ENCODE results near the gene EDNRA. TPM values are rescaled to one million over a fixed set of nuclear protein-coding genes. Genes with fewer than 3 reads are reported as not detected.

EDNRA gene
- total and polyA plus RNA-seq, 4 donors, result 3.7 to 99.7 (median 11.1) TPM

DNA sequence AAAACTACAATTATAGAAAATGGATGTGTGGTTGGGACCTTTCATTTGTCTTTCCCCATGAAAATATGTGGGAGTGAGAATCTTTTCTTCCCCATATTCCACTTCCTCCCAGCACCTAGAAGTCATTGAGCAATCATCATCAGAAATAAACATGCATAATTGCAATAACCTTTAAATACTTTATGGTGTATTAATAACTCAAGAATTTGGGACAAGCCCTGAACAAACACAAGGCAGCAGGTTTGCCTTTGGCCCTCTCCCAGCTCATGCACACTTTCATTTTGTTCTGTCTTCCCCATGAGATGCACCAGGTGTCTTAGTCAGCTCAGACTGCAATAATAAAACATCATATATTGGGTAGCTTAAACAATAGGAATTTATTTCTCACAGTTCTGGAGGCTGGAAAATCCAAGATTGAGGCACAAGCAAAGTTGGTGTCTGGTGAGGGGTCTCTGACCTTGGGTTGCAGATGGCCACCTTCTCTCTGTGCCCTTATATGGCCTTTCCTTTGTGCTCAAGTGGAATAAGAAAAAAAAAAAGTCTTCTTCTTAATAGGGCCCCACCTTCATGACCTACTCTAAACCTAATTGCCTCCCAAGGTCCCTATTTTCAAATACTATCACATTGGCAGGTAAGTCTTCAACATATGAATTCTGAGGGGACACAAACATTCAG lies 101.6 kb downstream of the EDNRA start:
- ATAC-seq (ENCODE audit: insufficient read depth, low FRiP score) (no peak), DNase-seq (no peak)
- no peak for TF ChIP-seq CTCF (IDR thresholded peaks at IDR 0.05; ENCODE audit: control extremely low read depth, extremely low read depth)
- H3K9ac ChIP-seq (ENCODE audit: insufficient read depth in 1 of 2, low read length in 2 of 2), result no peak overlapping the region
- H3K27me3 ChIP-seq (ENCODE audit: control insufficient read depth in 3 of 3, insufficient read depth in 3 of 3, low read length in 2 of 3), result no peaks in the 10 kb centered on the region
- no peaks in the 10 kb centered on the region for H3K36me3 ChIP-seq (ENCODE audit: control insufficient read depth in 4 of 4, insufficient read depth in 4 of 4, low read length in 4 of 4)
- no peak overlapping the region for H3K4me3 ChIP-seq
- H3K27ac ChIP-seq (ENCODE audit: low read depth in 1 of 2, low read length in 1 of 2), result no peak overlapping the region
- H3K4me1 ChIP-seq (ENCODE audit: control insufficient read depth in 5 of 5, insufficient read depth in 5 of 5, low read length in 5 of 5), result peaks cover 0 to 8% (median 2%) of the 10 kb centered on the region in 5 donors
- peaks cover 0 to 4% (median 1%) of the 10 kb centered on the region in 4 donors for H3K9me3 ChIP-seq (ENCODE audit: control insufficient read depth in 4 of 4, insufficient read depth in 3 of 4, low read length in 3 of 4)

GRCh38 chr4:147583876-147584275 lies 103.0 kb downstream of the EDNRA start:
- DNase-seq (no peak), ATAC-seq (ENCODE audit: insufficient read depth, low FRiP score) (no peak)
- TF ChIP-seq CTCF (IDR thresholded peaks at IDR 0.05; ENCODE audit: control extremely low read depth, extremely low read depth), result no peak
- Histone ChIP-seq H3K4me3 (no peak overlapping the region), H3K27ac (ENCODE audit: low read depth in 1 of 2, low read length in 1 of 2) (no peak overlapping the region), H3K36me3 (ENCODE audit: control insufficient read depth in 4 of 4, insufficient read depth in 4 of 4, low read length in 4 of 4) (no peaks in the 10 kb centered on the region), H3K4me1 (ENCODE audit: control insufficient read depth in 5 of 5, insufficient read depth in 5 of 5, low read length in 5 of 5) (peaks cover 0 to 12% (median 2%) of the 10 kb centered on the region in 5 donors), H3K9me3 (ENCODE audit: control insufficient read depth in 4 of 4, insufficient read depth in 3 of 4, low read length in 3 of 4) (peaks cover 0 to 4% (median 0%) of the 10 kb centered on the region in 4 donors), H3K9ac (ENCODE audit: insufficient read depth in 1 of 2, low read length in 2 of 2) (no peak overlapping the region), H3K27me3 (ENCODE audit: control insufficient read depth in 3 of 3, insufficient read depth in 3 of 3, low read length in 2 of 3) (no peaks in the 10 kb centered on the region)
- WGBS, 2 donors, result 87 to 95% methylated on average over 1 of the region's 1 CpG

GRCh38 chr4:147586032-147586431 lies 105.1 kb downstream of the EDNRA start:
- WGBS, 2 donors, result 43 to 67% methylated on average over 3 of the region's 3 CpGs
- H3K4me1 ChIP-seq (ENCODE audit: control insufficient read depth in 5 of 5, insufficient read depth in 5 of 5, low read length in 5 of 5), result peaks cover 0 to 23% (median 4%) of the 10 kb centered on the region in 5 donors
- ATAC-seq (ENCODE audit: insufficient read depth, low FRiP score) (no peak), DNase-seq (no peak)
- H3K9ac ChIP-seq (ENCODE audit: insufficient read depth in 1 of 2, low read length in 2 of 2), result no peak overlapping the region
- no peak overlapping the region for H3K27ac ChIP-seq (ENCODE audit: low read depth in 1 of 2, low read length in 1 of 2)
- no peak for TF ChIP-seq CTCF (IDR thresholded peaks at IDR 0.05; ENCODE audit: control extremely low read depth, extremely low read depth)
- no peak overlapping the region for H3K4me3 ChIP-seq
- no peaks in the 10 kb centered on the region for H3K36me3 ChIP-seq (ENCODE audit: control insufficient read depth in 4 of 4, insufficient read depth in 4 of 4, low read length in 4 of 4)
- peaks cover 0 to 4% (median 0%) of the 10 kb centered on the region in 4 donors for H3K9me3 ChIP-seq (ENCODE audit: control insufficient read depth in 4 of 4, insufficient read depth in 3 of 4, low read length in 3 of 4)
- no peaks in the 10 kb centered on the region for H3K27me3 ChIP-seq (ENCODE audit: control insufficient read depth in 3 of 3, insufficient read depth in 3 of 3, low read length in 2 of 3)

GRCh38 chr4:147586637-147587036 lies 105.7 kb downstream of the EDNRA start:
- DNase-seq (no peak), ATAC-seq (ENCODE audit: insufficient read depth, low FRiP score) (no peak)
- no peaks in the 10 kb centered on the region for H3K27me3 ChIP-seq (ENCODE audit: control insufficient read depth in 3 of 3, insufficient read depth in 3 of 3, low read length in 2 of 3)
- no peak overlapping the region for H3K4me3 ChIP-seq
- no peak overlapping the region for H3K9ac ChIP-seq (ENCODE audit: insufficient read depth in 1 of 2, low read length in 2 of 2)
- H3K4me1 ChIP-seq (ENCODE audit: control insufficient read depth in 5 of 5, insufficient read depth in 5 of 5, low read length in 5 of 5), result peaks cover 0 to 23% (median 4%) of the 10 kb centered on the region in 5 donors
- no peak overlapping the region for H3K27ac ChIP-seq (ENCODE audit: low read depth in 1 of 2, low read length in 1 of 2)
- no peaks in the 10 kb centered on the region for H3K36me3 ChIP-seq (ENCODE audit: control insufficient read depth in 4 of 4, insufficient read depth in 4 of 4, low read length in 4 of 4)
- 62 to 88% methylated on average over 4 of the region's 4 CpGs for WGBS, 2 donors
- peaks cover 0 to 4% (median 0%) of the 10 kb centered on the region in 4 donors for H3K9me3 ChIP-seq (ENCODE audit: control insufficient read depth in 4 of 4, insufficient read depth in 3 of 4, low read length in 3 of 4)
- TF ChIP-seq CTCF (IDR thresholded peaks at IDR 0.05; ENCODE audit: control extremely low read depth, extremely low read depth), result no peak

All from lung (tissue), 12 donors.